Left forelimb (tissue), 1 donor: Measurements from ENCODE around the gene TRAF3IP3.

Source experiments
- DNase-seq: peaks from one replicate; pipeline ENCODE4 v3.0.0-alpha.2; 2018; ENCODE audit warnings: low spot score

The TRAF3IP3 gene

GRCh38 chr1:209800984-209801834, 45.4 kb downstream of the TRAF3IP3 start:
- no peak for DNase-seq

GRCh38 chr1:209802117-209802779, 46.4 kb downstream of the TRAF3IP3 start:
- DNase-seq, result no peak

- DNase-seq, result no peak
Measured at GRCh38 chr1:209802780-209803152, 46.9 kb downstream of the TRAF3IP3 start.

- DNase-seq, result no peak
Measured at GRCh38 chr1:209803568-209803967, 47.7 kb downstream of the TRAF3IP3 start.

- DNase-seq, result no peak
Measured at GRCh38 chr1:209805341-209805781, 49.5 kb downstream of the TRAF3IP3 start.

- peak; percentile 77 for DNase-seq
Measured at GRCh38 chr1:209805875-209806760, 50.3 kb downstream of the TRAF3IP3 start, which contains the start of gene IRF6. Gene IRF6, minus strand, starts transcription at chr1:209806142. Its CDS starts 4,729 bp downstream, at chr1:209801413.

- no peak for DNase-seq
Measured at GRCh38 chr1:209807509-209807908, 51.7 kb downstream of the TRAF3IP3 start.

- no peak for DNase-seq
Measured at GRCh38 chr1:209808059-209808581, 52.3 kb downstream of the TRAF3IP3 start.

- DNase-seq, result no peak
Measured at GRCh38 chr1:209809611-209810010, 53.8 kb downstream of the TRAF3IP3 start.

GRCh38 chr1:209810783-209811182, 54.9 kb downstream of the TRAF3IP3 start:
- DNase-seq, result no peak

GRCh38 chr1:209813902-209814301, 58.0 kb downstream of the TRAF3IP3 start:
- no peak for DNase-seq

- no peak for DNase-seq
Measured at GRCh38 chr1:209815490-209815889, 59.6 kb downstream of the TRAF3IP3 start.

GRCh38 chr1:209815931-209816341, 60.1 kb downstream of the TRAF3IP3 start:
- no peak for DNase-seq

GRCh38 chr1:209816923-209817322, 61.1 kb downstream of the TRAF3IP3 start:
- no peak for DNase-seq

GRCh38 chr1:209817691-209818090, 61.8 kb downstream of the TRAF3IP3 start:
- DNase-seq, result no peak

GRCh38 chr1:209819058-209819457, 63.2 kb downstream of the TRAF3IP3 start:
- DNase-seq, result no peak

GRCh38 chr1:209820986-209821385, 65.1 kb downstream of the TRAF3IP3 start:
- DNase-seq, result no peak

GRCh38 chr1:209822706-209823105, 66.9 kb downstream of the TRAF3IP3 start:
- DNase-seq, result no peak

GRCh38 chr1:209823143-209824041, 67.5 kb downstream of the TRAF3IP3 start:
- DNase-seq, result no peak

GRCh38 chr1:209825591-209826434, 70.0 kb downstream of the TRAF3IP3 start:
- DNase-seq, result no peak
